HAP-1 (cell line): Measurements from ENCODE around the gene PPP1CA.

Experiments used
- DNase-seq, 2 experiments: peaks; one replicate each; pipeline ENCODE4 v3.0.0-alpha.2; 2016 to 2020; ENCODE audit warnings: low spot score in 2 of 2
- H3K27me3 ChIP-seq: fragments of 250-450 bp; sonication (Bioruptor Pico); 2 replicates; pipeline ENCODE4 v1.5.1; 2020; ENCODE audit warnings: low read depth, mild to moderate bottlenecking, moderate library complexity
- H3K36me3 ChIP-seq: fragments of 250-450 bp; sonication (Bioruptor Pico); replicated peaks from 2 replicates; pipeline ENCODE4 v1.5.1; 2020; ENCODE audit warnings: mild to moderate bottlenecking
- H3K4me1 ChIP-seq: fragments of 250-450 bp; sonication (Bioruptor Pico); 2 replicates; pipeline ENCODE4 v1.5.1; 2020; ENCODE audit warnings: mild to moderate bottlenecking
- H3K4me3 ChIP-seq: fragments of 250-450 bp; sonication (Bioruptor Pico); 2 replicates; pipeline ENCODE4 v1.5.1; 2020; ENCODE audit warnings: mild to moderate bottlenecking, moderate library complexity
- H3K9me3 ChIP-seq: fragments of 250-450 bp; sonication (Bioruptor Pico); 2 replicates; pipeline ENCODE4 v1.5.1; 2020; ENCODE audit warnings: mild to moderate bottlenecking, moderate library complexity
- in situ Hi-C: fragments of 300-500 bp; cut with MboI; formaldehyde crosslinking; loops from 3 replicates; pipeline ENCODE4 v1.14.3; 2020; ENCODE audit warnings: low sequenced_read_pairs, inconsistent platforms, mixed read lengths

PPP1CA gene

GRCh38 chr11:67364783-67365722 lies 36.6 kb downstream of the PPP1CA start:
- H3K4me1 ChIP-seq, result no peaks in the 10 kb centered on the region
- H3K9me3 ChIP-seq, result no peaks in the 10 kb centered on the region
- H3K36me3 ChIP-seq, result no peaks in the 10 kb centered on the region
- H3K4me3 ChIP-seq, result no peak overlapping the region
- in situ Hi-C loops, result no loop called here
- DNase-seq, result no peak
- no peaks in the 10 kb centered on the region for H3K27me3 ChIP-seq

GRCh38 chr11:67364169-67364568 lies 37.5 kb downstream of the PPP1CA start:
- H3K9me3 ChIP-seq, result no peaks in the 10 kb centered on the region
- no peaks in the 10 kb centered on the region for H3K36me3 ChIP-seq
- in situ Hi-C loops, result no loop called here
- H3K4me3 ChIP-seq, result no peak overlapping the region
- no peak for DNase-seq
- no peaks in the 10 kb centered on the region for H3K27me3 ChIP-seq
- H3K4me1 ChIP-seq, result no peaks in the 10 kb centered on the region

- Histone ChIP-seq H3K36me3 (no peaks in the 10 kb centered on the region), H3K4me1 (peaks cover 4% of the 10 kb centered on the region; the same call in 1 of the 2 replicates), H3K4me3 (no peak overlapping the region), H3K27me3 (no peaks in the 10 kb centered on the region), H3K9me3 (no peaks in the 10 kb centered on the region)
- in situ Hi-C loops, result no loop called here
- DNase-seq, result no peak
Measured at GRCh38 chr11:67357831-67358670, 43.6 kb downstream of the PPP1CA start.

- in situ Hi-C loops, result no loop called here
- H3K4me1 ChIP-seq, result peaks cover 7% of the 10 kb centered on the region; the same call in 1 of the 2 replicates
- H3K36me3 ChIP-seq, result no peaks in the 10 kb centered on the region
- peak; percentile 79 to 83 for DNase-seq
- H3K27me3 ChIP-seq, result no peaks in the 10 kb centered on the region
- H3K9me3 ChIP-seq, result no peaks in the 10 kb centered on the region
- no peak overlapping the region for H3K4me3 ChIP-seq
Measured at GRCh38 chr11:67356864-67357561, 44.6 kb downstream of the PPP1CA start.

- no peaks in the 10 kb centered on the region for H3K9me3 ChIP-seq
- H3K4me3 ChIP-seq, result no peak overlapping the region
- H3K27me3 ChIP-seq, result no peaks in the 10 kb centered on the region
- DNase-seq, result no peak
- H3K36me3 ChIP-seq, result no peaks in the 10 kb centered on the region
- H3K4me1 ChIP-seq, result peaks cover 7% of the 10 kb centered on the region; the same call in 1 of the 2 replicates
- in situ Hi-C loops, result no loop called here
Measured at GRCh38 chr11:67356387-67356863, 45.2 kb downstream of the PPP1CA start.

- in situ Hi-C loops, result no loop called here
Measured at GRCh38 chr11:67355794-67356386, 45.8 kb downstream of the PPP1CA start.

GRCh38 chr11:67355023-67355793 lies 46.5 kb downstream of the PPP1CA start:
- DNase-seq, result no peak

More at GRCh38 chr11:67355794-67356386, 45.8 kb downstream of the PPP1CA start:
- H3K9me3 ChIP-seq, result no peaks in the 10 kb centered on the region
- no peak overlapping the region for H3K4me3 ChIP-seq
- no peak for DNase-seq
- no peaks in the 10 kb centered on the region for H3K27me3 ChIP-seq
- no peaks in the 10 kb centered on the region for H3K36me3 ChIP-seq
- peaks cover 7% of the 10 kb centered on the region; the same call in 1 of the 2 replicates for H3K4me1 ChIP-seq

GRCh38 chr11:67354075-67355022 lies 47.3 kb downstream of the PPP1CA start:
- H3K4me1 ChIP-seq, result peaks cover 7% of the 10 kb centered on the region; the same call in 1 of the 2 replicates
- in situ Hi-C loops, result no loop called here
- H3K36me3 ChIP-seq, result no peaks in the 10 kb centered on the region
- H3K4me3 ChIP-seq, result peak overlapping the region; percentile 75
- no peaks in the 10 kb centered on the region for H3K27me3 ChIP-seq
- no peaks in the 10 kb centered on the region for H3K9me3 ChIP-seq
- DNase-seq, result no peak

More at GRCh38 chr11:67355023-67355793, 46.5 kb downstream of the PPP1CA start:
- H3K9me3 ChIP-seq, result no peaks in the 10 kb centered on the region
- H3K4me3 ChIP-seq, result no peak overlapping the region
- H3K4me1 ChIP-seq, result peaks cover 7% of the 10 kb centered on the region; the same call in 1 of the 2 replicates
- in situ Hi-C loops, result no loop called here
- H3K27me3 ChIP-seq, result no peaks in the 10 kb centered on the region
- H3K36me3 ChIP-seq, result no peaks in the 10 kb centered on the region

GRCh38 chr11:67353317-67354074 lies 48.2 kb downstream of the PPP1CA start, which contains the start of gene POLD4:
Gene POLD4 (minus strand): TSS chr11:67353546. CDS start chr11:67353399, 147 bp downstream.
- in situ Hi-C loops, result no loop called here
- Histone ChIP-seq H3K36me3 (no peaks in the 10 kb centered on the region), H3K9me3 (no peaks in the 10 kb centered on the region), H3K4me1 (peaks cover 7% of the 10 kb centered on the region; the same call in 1 of the 2 replicates), H3K27me3 (no peaks in the 10 kb centered on the region), H3K4me3 (peak within 1 kb of the TSS; percentile 75)
- peak; percentile 91 to 99 for DNase-seq

- in situ Hi-C loops, result no loop called here
- Histone ChIP-seq H3K4me1 (peaks cover 7% of the 10 kb centered on the region; the same call in 1 of the 2 replicates), H3K27me3 (no peaks in the 10 kb centered on the region), H3K36me3 (no peaks in the 10 kb centered on the region), H3K9me3 (no peaks in the 10 kb centered on the region), H3K4me3 (peak overlapping the region; percentile 75)
- no peak for DNase-seq
Measured at GRCh38 chr11:67352546-67353316, 48.9 kb downstream of the PPP1CA start.
